Inflammatory macrophage treated with lipopolysaccharide for 4 hours (primary cell): Measurements from ENCODE around the gene MLLT6.

Experiments
- DNase-seq: peaks from one replicate; pipeline ENCODE4 v3.0.0-alpha.2; 2020

Gene MLLT6

DNA sequence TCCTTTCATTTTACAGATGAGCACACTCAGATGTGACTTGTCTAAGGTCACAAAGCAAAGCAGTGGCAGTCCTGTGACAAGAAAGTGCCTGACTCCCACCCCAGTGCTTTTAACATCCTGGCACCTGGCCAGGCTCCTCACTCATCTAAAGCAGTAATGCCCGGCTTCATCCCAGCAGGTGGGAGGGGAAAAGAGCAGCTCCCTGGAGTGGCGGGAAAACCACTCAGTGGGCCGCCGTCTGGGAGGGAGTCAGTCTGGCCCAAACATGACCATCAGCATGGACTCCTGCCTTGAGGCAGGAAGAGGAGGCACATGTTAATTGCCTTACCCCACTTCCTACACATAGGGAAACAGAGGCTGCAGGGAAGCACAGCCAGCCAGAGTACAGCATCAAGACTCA, 40.5 kb downstream of the MLLT6 start:
- DNase-seq, result no peak

DNA sequence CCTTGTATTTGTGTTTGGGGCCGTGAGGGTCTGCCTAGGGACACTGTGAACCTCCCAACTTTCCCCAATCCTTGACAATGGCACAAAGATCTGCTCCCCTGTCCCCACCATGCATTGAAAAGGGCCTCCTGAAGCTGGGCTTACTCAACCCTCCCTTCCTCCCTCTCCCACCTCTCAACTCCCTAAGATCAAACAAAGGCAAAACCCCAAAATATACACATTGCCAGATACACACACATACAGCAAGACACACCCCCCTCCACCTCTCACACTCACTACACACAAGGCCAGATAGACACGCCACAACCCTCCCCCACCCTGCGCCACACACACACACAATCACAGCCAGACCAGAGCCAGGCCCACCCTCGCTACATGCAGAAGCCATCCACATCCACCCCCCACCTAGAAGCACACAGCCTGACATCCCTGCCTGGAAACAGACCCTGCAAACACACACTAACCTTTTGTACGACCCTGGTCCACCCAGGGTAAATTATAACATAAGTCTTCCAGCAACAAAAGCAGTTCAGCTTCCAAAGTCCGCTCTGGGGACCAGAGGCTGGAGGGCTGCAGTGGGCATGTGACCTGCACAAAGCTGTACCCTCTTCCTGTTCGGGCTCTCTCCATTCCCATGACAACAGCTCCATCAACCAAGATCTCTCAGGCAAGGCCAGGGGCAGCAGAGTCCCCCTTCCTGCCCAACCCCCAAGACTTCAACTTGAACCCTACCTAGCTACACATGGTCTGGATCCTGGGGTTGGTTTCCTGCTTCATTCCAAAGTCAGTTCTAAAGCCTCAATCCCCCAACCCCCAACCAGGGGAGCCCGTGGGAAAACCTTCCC, 41.2 kb downstream of the MLLT6 start:
- no peak for DNase-seq

DNA sequence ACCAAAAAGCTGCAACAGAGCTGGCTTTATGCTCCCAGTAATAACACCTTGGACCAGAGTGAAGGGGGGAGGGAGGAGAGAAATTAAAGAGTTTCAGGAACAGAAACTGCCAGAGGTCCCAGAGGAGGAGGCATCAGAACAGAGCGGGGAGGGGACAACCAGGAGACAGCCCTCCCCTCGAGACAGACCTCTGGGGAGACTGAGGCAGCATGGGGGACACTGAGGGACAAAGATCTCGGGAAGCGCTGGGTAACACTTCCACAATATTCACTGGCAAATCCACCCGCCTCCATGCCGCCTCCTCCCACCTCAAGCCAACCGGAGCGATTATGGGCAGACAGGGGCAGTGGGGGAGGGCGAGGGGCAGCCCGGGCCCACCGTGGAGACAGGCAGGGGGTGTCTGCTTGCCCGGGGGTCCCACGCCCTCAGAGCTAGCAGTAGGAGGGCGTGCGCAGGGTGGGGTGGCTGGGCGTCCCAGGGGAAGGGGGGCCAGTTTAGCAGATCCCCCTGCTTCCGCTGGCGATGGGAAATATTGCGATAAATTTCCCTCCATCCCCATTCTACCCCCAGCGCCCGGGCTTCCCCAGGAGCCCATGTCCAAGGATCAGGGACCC, 41.9 kb downstream of the MLLT6 start:
- peak; percentile 29 for DNase-seq

DNA sequence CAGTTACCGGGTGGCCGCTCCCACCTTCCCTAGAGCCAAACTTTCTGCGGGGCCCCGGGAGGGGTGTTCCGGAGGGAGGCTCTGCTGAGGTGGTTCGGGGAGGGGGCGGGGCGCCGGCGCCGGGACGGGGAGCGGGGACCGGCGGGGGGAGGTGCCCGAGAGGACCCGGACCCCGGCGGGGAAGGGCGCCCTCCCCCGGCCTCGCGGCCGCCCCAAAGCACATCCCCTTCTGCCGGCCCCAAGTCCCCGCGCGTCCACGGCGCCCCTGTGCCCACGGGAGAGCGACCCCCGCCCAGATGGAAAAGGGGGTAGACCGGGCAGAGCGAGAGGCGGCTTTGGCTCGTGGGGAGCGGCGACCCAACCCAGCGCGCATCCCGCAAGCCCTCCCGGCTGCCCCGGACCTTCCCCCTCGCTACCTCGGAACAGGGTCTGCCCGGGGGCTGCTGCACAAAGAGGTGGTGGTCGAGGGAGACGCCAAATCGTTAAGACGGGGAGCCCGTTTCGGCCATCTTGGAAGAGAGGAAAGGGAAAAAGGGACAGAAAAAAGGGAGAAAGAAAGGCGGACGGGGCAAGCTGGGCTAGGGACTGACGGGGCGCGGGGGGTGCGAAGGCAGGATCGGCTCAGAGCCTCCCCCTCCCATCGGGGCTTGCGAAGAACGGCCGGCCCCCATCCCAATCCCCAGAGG, 42.5 kb downstream of the MLLT6 start:
- DNase-seq, result no peak

DNA sequence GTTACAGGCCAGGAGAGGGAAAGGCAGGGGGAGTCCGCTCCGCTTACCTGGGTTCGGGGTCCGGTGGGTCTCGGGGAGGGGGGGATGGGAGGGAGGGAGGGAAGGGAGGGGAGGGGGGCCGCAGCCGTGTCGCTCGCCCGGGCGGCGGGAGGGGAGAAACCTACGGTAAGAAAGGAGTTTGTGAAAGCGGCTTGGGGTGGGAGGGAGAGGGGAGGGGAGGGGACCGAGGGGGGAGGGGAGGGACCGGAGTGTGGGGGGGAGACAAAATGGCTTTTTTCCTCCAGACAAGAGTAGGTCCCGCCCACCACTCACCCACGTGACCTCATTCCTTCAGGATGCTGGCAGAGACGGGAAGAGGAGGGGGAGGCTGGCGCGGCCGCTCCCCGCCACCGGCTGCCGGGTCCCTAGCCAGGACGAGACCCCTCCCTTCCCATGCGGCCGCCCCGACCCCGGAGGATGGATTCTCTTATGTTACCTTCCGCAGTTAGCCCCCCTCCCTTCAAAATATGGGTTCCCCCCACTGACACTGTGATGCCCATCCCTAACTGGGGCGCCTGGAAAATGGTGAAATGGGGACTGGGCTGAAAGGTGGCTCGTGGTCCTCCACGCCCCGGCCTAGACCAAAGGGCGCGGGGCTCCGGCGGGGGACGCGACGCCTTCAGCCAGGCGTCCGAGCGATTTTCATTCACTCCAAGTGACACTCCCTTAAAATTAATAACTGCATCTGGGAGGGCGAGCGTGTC, 43.2 kb downstream of the MLLT6 start, which contains the start of gene PCGF2:
TSS of gene PCGF2 (minus strand) at position 188 of the 743 bp plus-strand sequence. CDS start 7,934 bp downstream, outside the sequence.
- DNase-seq, result peak; percentile 29

DNA sequence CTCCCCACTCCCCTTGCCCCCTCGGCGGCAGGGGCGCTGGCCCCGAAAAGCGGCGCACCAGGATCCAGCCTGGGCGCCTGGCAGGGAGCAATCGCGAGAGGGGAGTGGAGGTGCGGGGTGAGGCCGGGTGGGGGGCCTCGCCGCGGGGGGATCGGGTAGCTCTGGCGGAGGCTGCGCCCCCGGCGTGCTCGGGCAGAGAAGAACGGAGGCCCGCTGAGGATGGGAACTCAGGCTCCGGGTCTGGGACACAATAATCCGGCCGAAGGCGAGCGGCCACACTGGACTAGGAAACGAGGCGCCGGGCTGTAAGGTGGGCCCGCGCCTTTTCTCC, 43.8 kb downstream of the MLLT6 start:
- DNase-seq, result no peak

DNA sequence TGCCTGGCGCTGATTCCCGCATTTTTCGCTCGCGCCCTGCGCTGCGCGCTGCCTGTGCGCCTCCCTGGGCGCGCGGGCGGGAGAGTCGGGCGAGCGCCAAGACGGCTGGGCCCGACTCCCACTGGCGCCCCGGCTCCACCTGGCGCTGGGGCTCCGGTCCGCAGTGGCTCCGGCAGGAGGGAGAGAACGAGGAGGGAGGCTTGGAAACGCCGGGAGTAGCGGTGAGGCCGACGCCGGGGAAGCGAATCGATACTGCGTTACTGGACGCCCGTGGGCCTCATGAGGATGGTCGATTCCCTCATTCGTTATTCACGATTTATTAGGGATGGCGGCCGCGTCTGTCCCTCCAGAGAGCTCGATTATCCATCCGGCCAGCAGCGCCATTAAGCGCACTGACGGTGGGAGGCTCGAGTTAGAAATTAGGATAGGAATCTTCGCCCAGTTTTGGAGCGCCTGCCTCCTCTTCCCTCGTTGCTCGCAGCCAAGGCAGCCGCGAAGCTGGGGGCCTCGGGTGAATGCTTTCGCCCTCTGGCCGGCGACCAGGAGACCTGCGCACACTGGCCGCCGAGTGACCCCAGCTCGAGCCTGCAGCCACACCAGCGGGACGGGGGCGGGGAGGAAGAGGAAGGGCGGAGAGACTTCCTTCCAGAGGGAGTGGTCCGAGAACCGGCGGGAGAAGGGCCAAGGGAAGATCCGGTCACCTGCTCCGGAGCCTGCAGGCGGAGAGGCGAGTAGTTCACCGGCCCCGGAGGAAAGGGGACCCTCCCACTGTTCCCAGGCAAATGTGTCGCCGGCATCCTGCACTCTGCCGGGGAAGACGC, 44.4 kb downstream of the MLLT6 start:
- DNase-seq, result peak; percentile 63

DNA sequence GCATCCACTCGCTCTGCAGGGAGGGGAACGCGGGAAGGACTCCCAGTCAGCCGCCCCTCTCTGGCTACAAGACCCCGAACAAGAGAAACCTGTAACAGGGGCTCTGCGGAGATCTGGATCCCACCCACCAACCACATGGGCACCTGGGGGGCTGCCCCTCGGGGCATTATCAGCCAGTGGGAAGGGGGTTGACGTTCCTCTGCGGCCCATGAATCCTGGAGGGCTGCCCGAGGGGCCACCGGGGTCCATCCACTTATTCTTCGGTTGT, 44.9 kb downstream of the MLLT6 start:
- DNase-seq, result no peak

DNA sequence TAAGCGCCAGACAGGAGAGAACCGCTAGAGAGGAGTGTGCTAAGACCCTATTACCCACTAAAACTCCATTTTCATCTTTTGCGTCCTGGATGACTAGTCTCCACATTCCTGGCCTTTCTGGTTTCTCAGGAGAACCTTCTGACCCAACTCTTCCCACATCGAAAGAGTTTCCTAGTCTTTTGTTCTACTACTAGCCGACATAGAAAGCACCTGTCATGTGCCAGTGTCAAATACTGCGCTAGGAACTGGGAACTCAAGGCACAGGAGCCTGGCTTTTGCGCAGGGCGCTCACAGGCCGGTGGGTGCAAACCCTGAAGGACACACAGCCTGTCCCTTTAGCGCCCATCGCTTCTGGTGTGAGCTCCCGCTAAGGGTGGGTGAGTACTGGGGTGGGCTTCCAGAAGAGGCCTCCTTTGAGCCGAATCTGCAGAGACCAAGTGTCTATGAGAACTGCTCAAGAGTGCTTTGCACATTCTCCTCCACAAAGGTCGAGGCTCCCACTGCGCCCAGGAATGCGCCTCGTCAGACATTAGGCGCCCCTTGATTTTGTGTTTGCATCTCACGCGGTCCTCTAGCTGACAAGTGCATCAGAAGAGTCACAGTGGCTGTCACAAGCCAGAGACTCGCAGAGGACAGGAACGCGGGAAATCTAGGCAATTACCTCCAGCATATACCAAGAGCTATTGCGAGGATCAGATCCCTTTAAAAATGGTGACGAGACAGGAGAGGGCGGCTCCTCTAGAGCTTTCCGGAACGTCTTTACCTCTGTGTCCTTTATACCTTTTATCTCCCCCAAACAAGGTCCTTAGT, 45.4 kb downstream of the MLLT6 start:
- DNase-seq, result peak; percentile 29

DNA sequence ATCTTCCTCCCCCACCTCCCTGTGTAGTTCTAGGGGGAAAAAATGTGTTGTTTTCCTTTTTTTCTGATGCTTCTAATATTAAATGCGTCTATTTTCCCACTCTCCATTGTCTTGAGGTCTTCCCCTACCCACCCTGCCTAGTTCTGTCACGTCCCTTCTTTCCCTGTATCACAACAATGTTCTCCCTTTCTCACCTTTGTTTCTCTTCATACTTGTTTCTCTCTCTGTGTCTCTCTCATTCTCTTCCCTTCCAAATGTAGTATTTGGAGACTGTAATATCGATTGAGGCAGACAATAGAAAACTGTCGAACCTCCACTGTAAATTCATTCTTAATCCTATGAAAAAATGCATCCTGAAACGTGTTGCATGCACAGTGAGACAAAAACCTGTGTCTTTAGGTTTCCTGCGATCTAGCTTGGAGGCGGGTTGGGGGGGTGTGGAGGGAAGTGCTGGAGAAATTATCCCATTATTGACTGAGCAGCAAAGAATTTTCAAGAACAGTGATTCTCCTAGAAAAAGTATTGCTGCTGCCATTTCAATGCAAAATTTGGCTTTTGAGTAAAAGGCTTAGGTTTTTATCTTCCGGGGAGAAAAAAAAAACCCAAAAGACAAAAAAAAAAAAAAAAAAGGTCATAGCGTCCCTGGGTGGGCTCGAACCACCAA, 46.2 kb downstream of the MLLT6 start:
- DNase-seq, result no peak

DNA sequence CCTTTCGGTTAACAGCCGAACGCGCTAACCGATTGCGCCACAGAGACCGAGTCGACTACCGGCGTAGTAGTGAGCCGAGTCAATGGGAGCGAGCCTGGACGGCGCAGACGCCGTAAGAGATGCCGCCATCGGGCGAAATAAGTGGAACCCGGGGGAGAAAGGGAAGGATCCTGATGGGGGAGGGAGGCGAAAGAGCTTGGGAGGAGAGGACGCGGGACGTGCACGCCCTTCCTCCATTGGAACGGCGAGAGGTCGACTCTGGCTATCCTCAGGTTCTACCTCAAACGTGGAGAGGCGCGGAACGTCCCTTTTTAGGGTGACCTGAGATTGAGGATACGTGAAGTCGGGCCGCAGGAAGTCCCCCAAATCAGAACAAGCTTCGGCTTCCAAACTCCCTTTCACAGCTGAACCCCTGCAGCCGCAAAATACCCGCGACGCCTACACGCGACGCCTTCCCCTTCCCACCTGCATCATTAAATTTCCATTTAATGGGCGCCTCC, 46.8 kb downstream of the MLLT6 start:
- DNase-seq, result peak; percentile 78

DNA sequence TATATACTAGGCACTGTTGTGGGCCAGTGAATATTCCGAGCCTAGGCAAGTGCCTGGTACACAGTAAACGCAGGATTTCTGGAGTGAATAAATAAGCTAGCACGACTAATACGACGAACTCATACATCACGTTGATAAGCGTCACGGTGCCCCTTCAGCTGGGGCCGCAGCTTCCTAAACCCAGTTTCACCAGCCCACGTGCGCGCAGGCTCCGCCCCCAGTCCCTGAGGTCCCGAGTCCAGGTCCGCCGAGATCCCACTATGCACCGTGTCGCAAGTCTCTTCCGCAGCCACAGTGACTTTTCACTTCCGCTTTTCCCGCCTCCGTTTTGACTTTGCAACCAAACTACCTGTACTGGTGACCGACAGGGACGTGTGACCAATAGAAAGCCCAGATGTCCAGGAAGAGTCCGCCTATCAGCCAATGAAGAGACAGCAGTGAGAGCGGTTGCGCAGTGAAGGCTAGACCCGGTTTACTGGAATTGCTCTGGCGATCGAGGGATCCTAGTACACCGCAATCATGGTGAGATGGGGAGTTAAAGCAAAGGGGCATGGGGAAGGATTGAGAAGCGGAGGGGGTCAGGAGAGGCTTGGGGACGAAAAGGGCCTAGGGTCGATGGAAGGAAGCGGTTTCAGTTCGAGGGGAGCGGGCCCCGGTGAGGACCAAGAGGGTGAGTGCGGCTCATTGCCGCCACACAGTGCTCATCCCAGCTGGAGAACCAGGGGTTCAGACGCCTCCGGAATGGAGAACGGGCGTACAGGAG, 47.4 kb downstream of the MLLT6 start, which contains the start of gene PSMB3:
TSS of gene PSMB3 (plus strand) at position 434 of the 763 bp plus-strand sequence. CDS start at position 520, 86 bp downstream.
- DNase-seq, result peak; percentile 100

DNA sequence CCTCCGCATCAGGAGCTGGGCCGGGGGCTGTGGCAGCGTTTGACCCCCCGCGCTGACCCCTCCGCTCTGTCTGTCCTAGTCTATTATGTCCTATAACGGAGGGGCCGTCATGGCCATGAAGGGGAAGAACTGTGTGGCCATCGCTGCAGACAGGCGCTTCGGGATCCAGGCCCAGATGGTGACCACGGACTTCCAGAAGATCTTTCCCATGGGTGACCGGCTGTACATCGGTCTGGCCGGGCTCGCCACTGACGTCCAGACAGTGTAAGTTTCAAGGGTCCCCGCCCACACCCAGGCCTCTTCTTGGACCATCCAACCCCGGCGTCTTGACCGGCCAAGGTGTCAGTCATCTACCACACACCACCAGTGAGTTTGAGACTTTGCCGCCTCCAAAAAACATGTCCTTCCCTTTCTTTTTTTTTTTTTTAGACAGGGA, 48.0 kb downstream of the MLLT6 start:
- no peak for DNase-seq

DNA sequence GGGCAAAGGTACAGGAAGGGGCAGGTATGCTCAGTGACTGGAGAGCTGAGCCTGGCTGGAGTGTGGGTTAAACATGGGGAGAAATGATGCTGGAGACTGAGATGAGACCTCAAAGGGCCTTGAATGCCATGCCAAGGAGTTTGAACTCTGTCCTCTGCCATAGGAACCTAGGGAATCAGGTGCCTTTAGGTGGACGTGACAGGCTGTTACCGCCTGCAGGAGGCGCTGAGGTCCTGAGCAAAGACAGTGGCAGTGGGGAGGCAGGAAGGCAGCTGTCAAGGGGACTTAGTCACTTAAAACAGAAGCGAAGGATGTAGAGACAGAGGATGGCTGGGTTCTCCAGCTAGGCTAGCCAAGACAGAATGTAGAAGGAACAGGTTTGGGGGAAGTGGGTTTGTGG, 56.5 kb downstream of the MLLT6 start:
- DNase-seq, result no peak

DNA sequence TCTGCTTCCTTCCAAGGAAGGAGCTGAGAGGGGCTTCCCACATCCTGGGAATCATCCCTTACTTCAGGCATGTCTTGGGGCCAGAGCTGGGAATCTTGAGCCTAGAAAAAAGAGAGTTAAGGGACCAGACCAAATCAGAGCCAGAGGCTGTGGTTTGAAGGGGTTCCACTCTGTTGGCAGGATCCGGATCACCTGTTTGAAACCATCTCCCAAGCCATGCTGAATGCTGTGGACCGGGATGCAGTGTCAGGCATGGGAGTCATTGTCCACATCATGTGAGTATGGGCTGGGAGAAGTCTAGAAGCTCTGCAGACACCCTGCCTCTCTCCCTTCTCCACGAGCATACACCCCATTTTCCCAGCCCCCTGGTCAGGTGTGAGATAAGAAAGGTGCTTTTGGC, 57.2 kb downstream of the MLLT6 start:
- DNase-seq, result no peak

DNA sequence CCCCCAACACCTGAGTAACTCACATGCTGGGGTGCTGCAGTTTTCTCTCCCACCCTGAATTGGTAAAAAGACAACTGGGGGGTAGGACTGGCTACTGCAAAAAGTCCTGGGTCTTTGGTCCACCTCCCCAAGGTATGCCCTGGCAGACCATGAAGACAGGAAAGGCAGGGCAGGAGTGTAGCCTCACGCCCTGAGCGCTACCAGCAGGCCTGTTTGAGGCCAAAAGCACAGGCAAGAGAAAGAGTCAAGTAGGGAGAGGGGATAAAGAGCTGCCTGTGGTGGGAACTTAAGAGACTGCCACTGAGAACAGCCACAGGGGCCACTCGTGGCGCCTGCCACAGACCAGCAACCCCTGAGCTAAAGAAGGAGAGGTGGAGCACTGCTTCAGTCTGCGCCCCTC, 61.3 kb downstream of the MLLT6 start:
- DNase-seq, result no peak

DNA sequence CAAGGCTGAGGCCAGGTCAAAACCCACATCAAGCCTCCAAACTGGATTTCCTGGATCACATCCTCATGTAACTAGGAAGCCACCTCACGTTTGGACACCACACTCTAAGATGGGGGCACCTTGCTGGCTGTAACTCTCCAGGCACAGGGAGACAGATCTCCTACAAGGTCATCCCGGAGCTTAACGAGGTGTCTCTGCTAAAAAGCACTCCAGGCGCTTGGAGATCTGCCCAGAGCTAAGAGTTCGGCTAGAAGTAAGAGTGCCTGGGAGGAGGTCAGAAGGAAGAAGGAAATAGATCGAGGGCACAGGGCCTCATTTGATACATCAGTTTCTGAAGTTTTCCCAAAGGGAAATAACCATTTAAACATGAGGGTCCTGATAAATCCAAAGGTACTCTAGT, 63.3 kb downstream of the MLLT6 start:
- DNase-seq, result no peak

DNA sequence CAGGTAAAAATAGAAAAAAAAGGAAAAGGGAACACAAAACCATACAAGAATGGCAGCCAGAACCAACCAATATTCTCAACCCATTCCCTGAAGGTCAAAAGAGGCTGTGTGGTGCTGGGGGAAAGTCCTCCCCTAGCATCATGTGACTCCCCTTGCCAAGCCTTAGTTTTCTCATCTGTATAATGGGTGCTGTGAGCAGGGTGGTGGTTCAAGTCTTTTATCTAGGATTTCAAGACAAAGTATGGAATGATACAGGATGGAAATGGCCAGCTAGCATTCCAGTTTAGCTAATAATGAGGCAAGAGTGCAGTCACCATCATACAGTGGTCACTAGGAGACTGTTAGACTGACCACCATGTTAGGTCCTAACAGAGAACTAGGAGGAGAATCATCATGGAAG, 68.2 kb downstream of the MLLT6 start:
- no peak for DNase-seq

DNA sequence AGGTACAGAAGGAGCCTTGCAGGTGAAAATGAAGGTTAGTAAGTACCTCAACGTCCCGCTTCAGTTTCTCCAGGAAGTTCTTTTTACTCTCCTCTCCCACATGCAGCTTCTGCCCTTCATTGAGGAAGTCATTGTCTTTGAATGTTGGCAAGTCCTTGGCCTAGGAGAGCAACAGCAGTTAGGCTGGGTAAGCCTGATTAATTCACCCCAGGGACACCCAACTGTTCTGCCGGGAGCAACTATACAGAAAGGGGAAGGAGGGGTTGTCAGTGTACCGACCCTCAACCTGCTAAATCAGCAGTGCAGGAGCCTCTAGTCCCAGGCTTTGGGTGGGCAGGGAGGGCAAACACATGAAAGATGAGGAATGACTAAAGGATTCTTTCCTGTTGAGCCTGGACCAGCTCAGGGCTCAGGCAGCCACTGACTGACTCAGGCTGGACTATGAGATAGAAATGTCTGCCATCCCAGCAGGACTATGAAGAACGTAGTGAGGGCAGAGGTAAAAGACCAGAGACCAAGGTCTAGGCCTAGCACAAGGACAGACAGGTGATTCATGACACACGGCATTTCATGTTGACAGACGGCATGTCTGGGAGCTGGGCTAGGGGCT, 72.7 kb downstream of the MLLT6 start:
- no peak for DNase-seq
